MM.1S (cell line): Measurements from ENCODE around the gene TJP1.
A peak's percentile ranks its signal among the peaks of the same experiment; 100 is the strongest.

ENCODE experiments used
- DNase-seq: peaks from one replicate; pipeline ENCODE4 v3.0.0-alpha.2; 2015
- H2AFZ ChIP-seq: fragments of 300-600 bp; sonication (generic); 2 replicates; pipeline ENCODE4 v1.6.0; 2016; ENCODE audit warnings: antibody characterized with exemption, low read length
- H3F3A ChIP-seq: fragments of 300-600 bp; sonication (generic); 2 replicates; pipeline ENCODE4 v1.6.1; 2016; ENCODE audit warnings: mild to moderate bottlenecking, antibody characterized with exemption, low read length, moderate library complexity, mixed read lengths; ENCODE audit not compliant: insufficient read depth
- H3K27ac ChIP-seq: fragments of 300-600 bp; sonication (generic); 2 replicates; pipeline ENCODE4 v1.5.1; 2016; ENCODE audit warnings: mild to moderate bottlenecking, low read length
- H3K27me3 ChIP-seq: fragments of 300-600 bp; sonication (generic); replicated peaks from 2 replicates; pipeline ENCODE4 v1.6.0; 2016; ENCODE audit warnings: low read length; ENCODE audit not compliant: insufficient read depth
- H3K36me3 ChIP-seq: fragments of 300-600 bp; sonication (generic); replicated peaks from 2 replicates; pipeline ENCODE4 v1.6.1; 2016; ENCODE audit warnings: mild to moderate bottlenecking, low read length, mixed read lengths; ENCODE audit not compliant: insufficient read depth
- H3K4me1 ChIP-seq: fragments of 300-600 bp; sonication (generic); 2 replicates; pipeline ENCODE4 v1.6.1; 2016; ENCODE audit warnings: low read length, mixed read lengths
- H3K4me2 ChIP-seq: fragments of 300-600 bp; sonication (generic); 2 replicates; pipeline ENCODE4 v1.6.0; 2016; ENCODE audit warnings: low read depth, low read length
- H3K4me3 ChIP-seq: fragments of 300-600 bp; sonication (generic); 2 replicates; pipeline ENCODE4 v1.5.1; 2016; ENCODE audit warnings: low read length, mixed read lengths
- H3K79me2 ChIP-seq: fragments of 300-600 bp; sonication (generic); 2 replicates; pipeline ENCODE4 v1.6.1; 2016; ENCODE audit warnings: mixed run types, low read length, mixed read lengths
- H3K9ac ChIP-seq: fragments of 300-600 bp; sonication (generic); 2 replicates; pipeline ENCODE4 v1.6.1; 2016; ENCODE audit warnings: low read length, mixed read lengths
- H3K9me2 ChIP-seq: fragments of 300-600 bp; sonication (generic); replicated peaks from 2 replicates; pipeline ENCODE4 v1.6.1; 2016; ENCODE audit warnings: mild to moderate bottlenecking, low read length, mixed read lengths; ENCODE audit not compliant: insufficient read depth
- H3K9me3 ChIP-seq: fragments of 300-600 bp; sonication (generic); replicated peaks from 2 replicates; pipeline ENCODE4 v1.6.1; 2016; ENCODE audit warnings: mild to moderate bottlenecking, low read length, mixed read lengths; ENCODE audit not compliant: insufficient read depth
- H4K20me1 ChIP-seq: fragments of 300-600 bp; sonication (generic); 2 replicates; pipeline ENCODE4 v1.6.1; 2016; ENCODE audit warnings: mild to moderate bottlenecking, low read length, moderate library complexity, mixed read lengths; ENCODE audit not compliant: insufficient read depth
- CTCF ChIP-seq: fragments of 300-600 bp; sonication (generic); IDR thresholded peaks from 2 replicates; pipeline ENCODE4 v1.5.1; 2016; ENCODE audit warnings: antibody characterized with exemption, low read length, mixed read lengths
- EZH2 ChIP-seq: fragments of 300-600 bp; sonication (generic); optimal IDR thresholded peaks from 2 replicates; pipeline ENCODE3; 2017; ENCODE audit warnings: low read depth, mild to moderate bottlenecking, antibody characterized with exemption, low read length, mixed read lengths
- EZH2phosphoT487 ChIP-seq: fragments of 300-600 bp; sonication (generic); IDR thresholded peaks from 2 replicates; pipeline ENCODE4 v1.6.1; 2018; ENCODE audit warnings: antibody characterized with exemption, low read length

The TJP1 gene

GRCh38 chr15:29867241-29868000 lies 45.2 kb upstream of the TJP1 start:
- Histone ChIP-seq H3K27me3 (no peaks in the 10 kb centered on the region), H3K9ac (no peak overlapping the region), H3K4me2 (no peak overlapping the region), H3K9me2 (no peaks in the 10 kb centered on the region), H3K4me3 (no peak overlapping the region), H3K4me1 (no peaks in the 10 kb centered on the region), H3K9me3 (no peaks in the 10 kb centered on the region), H3F3A (no peaks in the 10 kb centered on the region), H3K27ac (no peak overlapping the region), H4K20me1 (no peaks in the 10 kb centered on the region), H3K36me3 (no peaks in the 10 kb centered on the region), H2AFZ (no peak overlapping the region), H3K79me2 (no peaks in the 10 kb centered on the region)
- TF ChIP-seq EZH2: no peak
- TF ChIP-seq CTCF: no peak
- no peak for TF ChIP-seq EZH2phosphoT487
- DNase-seq: peak; percentile 39

- Histone ChIP-seq H2AFZ (no peak overlapping the region), H3K27ac (no peak overlapping the region), H3K36me3 (no peaks in the 10 kb centered on the region), H3K27me3 (no peaks in the 10 kb centered on the region), H3K9me2 (no peaks in the 10 kb centered on the region), H3K4me1 (no peaks in the 10 kb centered on the region), H3K9ac (no peak overlapping the region), H3K9me3 (no peaks in the 10 kb centered on the region), H3K4me2 (no peak overlapping the region), H3F3A (no peaks in the 10 kb centered on the region), H4K20me1 (no peaks in the 10 kb centered on the region), H3K79me2 (no peaks in the 10 kb centered on the region), H3K4me3 (no peak overlapping the region)
- DNase-seq: no peak
- no peak for TF ChIP-seq EZH2
- TF ChIP-seq CTCF: no peak
- no peak for TF ChIP-seq EZH2phosphoT487
Measured at GRCh38 chr15:29866337-29866736, 44.1 kb upstream of the TJP1 start.

DNA sequence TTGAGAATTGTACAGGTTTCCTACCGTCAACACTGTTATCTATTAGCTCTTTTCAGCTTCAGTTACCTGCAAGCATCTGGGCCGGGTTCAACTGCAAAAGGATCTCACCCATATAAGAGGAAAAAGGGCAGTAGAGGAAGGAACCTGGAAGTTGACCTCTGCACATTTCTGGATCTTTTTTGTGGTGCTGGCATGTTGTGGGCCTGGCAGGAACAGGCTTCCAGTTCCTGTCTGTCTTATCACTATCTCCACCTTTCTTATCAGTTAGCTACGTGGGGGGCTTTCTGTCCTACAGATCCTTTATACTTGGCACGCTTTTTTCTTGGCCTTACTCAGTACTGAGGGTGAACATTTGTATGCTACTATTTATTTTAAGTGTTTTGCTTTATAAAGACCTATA lies 42.2 kb upstream of the TJP1 start:
- Histone ChIP-seq H2AFZ (no peak overlapping the region), H3K36me3 (no peaks in the 10 kb centered on the region), H3K79me2 (no peaks in the 10 kb centered on the region), H3K27me3 (no peaks in the 10 kb centered on the region), H3K9me3 (no peaks in the 10 kb centered on the region), H3K4me3 (no peak overlapping the region), H4K20me1 (no peaks in the 10 kb centered on the region), H3F3A (no peaks in the 10 kb centered on the region), H3K27ac (no peak overlapping the region), H3K9ac (no peak overlapping the region), H3K9me2 (no peaks in the 10 kb centered on the region), H3K4me2 (no peak overlapping the region), H3K4me1 (no peaks in the 10 kb centered on the region)
- TF ChIP-seq EZH2phosphoT487: no peak
- TF ChIP-seq EZH2: no peak
- TF ChIP-seq CTCF: no peak
- no peak for DNase-seq
